Left colon (tissue), 2 donors: ENCODE results near the gene HADHA. TPM values are rescaled to one million over a fixed set of nuclear protein-coding genes. Genes with fewer than 3 reads are reported as not detected.

Experiments
- ATAC-seq: fragments of 200-7000 bp; cut with Tn5 transposase; one replicate; pipeline ENCODE4 v1.9.1; 2020; ENCODE audit warnings: mild to moderate bottlenecking, moderate library complexity
- DNase-seq, 2 donors: peaks; one replicate each; pipeline ENCODE4 v3.0.0-alpha.2; 2020
- intact Hi-C, 2 donors: fragments of 100-400 bp; cut with DNase I in 1 of 2; cut with micrococcal nuclease in 1 of 2; formaldehyde crosslinking; loops; one replicate each; pipeline versions ENCODE4 v1.11.2 to v1.14.0; 2022; cut with DNase I, micrococcal nuclease
- total RNA-seq, 2 donors: library from RNA; stranded (reverse); fragmentation: NEBNext Ultra II Directional; extraction: Animal tissue kit (Norgen Biotek cat#: 25700); gene quantifications; one replicate each; pipeline ENCODE4 v1.2.1, GENCODE V29; 2021
- donor health status: DM: no; HTN: no; CAD: no.
- donor health status: DM: yes; HTN: yes; CAD: no.

Gene HADHA
- total RNA-seq, 2 donors from 2014 or later: 239 to 294 TPM

GRCh38 chr2:26164641-26165211, 79.7 kb downstream of the HADHA start:
- ATAC-seq (no peak), DNase-seq (no peak)
- intact Hi-C loops: no loop called here

GRCh38 chr2:26164231-26164630, 80.2 kb downstream of the HADHA start:
- no peak for ATAC-seq
- intact Hi-C loops: no loop called here

GRCh38 chr2:26162963-26163362, 81.5 kb downstream of the HADHA start:
- ATAC-seq (no peak), DNase-seq (no peak)
- intact Hi-C loops: no loop called here

More at GRCh38 chr2:26164231-26164630, 80.2 kb downstream of the HADHA start:
- DNase-seq: no peak

GRCh38 chr2:26161926-26162325, 82.5 kb downstream of the HADHA start:
- intact Hi-C loops: no loop called here
- no peak for DNase-seq
- no peak for ATAC-seq

GRCh38 chr2:26157580-26157979, 86.9 kb downstream of the HADHA start:
- ATAC-seq: no peak
- intact Hi-C loops: no loop called here
- DNase-seq: no peak

- intact Hi-C loops: no loop called here
- DNase-seq (no peak), ATAC-seq (no peak)
Measured at GRCh38 chr2:26150243-26150642, 94.2 kb downstream of the HADHA start.

GRCh38 chr2:26148501-26148900, 95.9 kb downstream of the HADHA start:
- ATAC-seq: no peak
- intact Hi-C loops: loop anchor here in 1 of 2 donors (10.0 kb wide), 1 partner anchor 154 kb away; no protein-coding TSS in a partner anchor
- no peak for DNase-seq

GRCh38 chr2:26144953-26145680, 99.3 kb downstream of the HADHA start:
- DNase-seq (peak; percentile 41 to 70), ATAC-seq (peak; percentile 77)
- intact Hi-C loops: loop anchor here in 1 of 2 donors (2.0 to 10.0 kb wide), 2 partner anchors 150 to 194 kb away; no protein-coding TSS in a partner anchor

GRCh38 chr2:26144031-26144430, 100.4 kb downstream of the HADHA start:
- DNase-seq: peak; percentile 53 to 65
- ATAC-seq: peak; percentile 79
- intact Hi-C loops: loop anchor here in 1 of 2 donors (2.0 to 10.0 kb wide), 2 partner anchors 149 to 193 kb away; no protein-coding TSS in a partner anchor

GRCh38 chr2:26141145-26141769, 103.2 kb downstream of the HADHA start:
- intact Hi-C loops: loop anchor here in 1 of 2 donors (10.0 kb wide), 1 partner anchor 146 kb away; no protein-coding TSS in a partner anchor
- DNase-seq: no peak
- ATAC-seq: no peak

Other genes starting within 250 kb of the HADHA start
- 100 to 1,000 TPM; 171 to 173 TPM for gene RAB10, start 210.5 kb downstream of the HADHA start, total RNA-seq
- gene GAREM2, start 71.5 kb downstream of the HADHA start, total RNA-seq: 1 to 10 TPM; 2.7 to 7.4 TPM
- gene HADHB, start 307 bp upstream of the HADHA start, total RNA-seq: 100 to 1,000 TPM; 166 to 180 TPM
- 10 to 100 TPM; 31.7 to 44.5 TPM for gene SELENOI, start 101.5 kb upstream of the HADHA start, total RNA-seq
- gene ADGRF3, start 102.2 kb upstream of the HADHA start, total RNA-seq: under 1 TPM; 0.34 to 0.49 TPM
- not detected for gene DRC1, start 157.3 kb upstream of the HADHA start, total RNA-seq
- not detected for gene OTOF, start 233.5 kb upstream of the HADHA start, total RNA-seq